ENCODE data around the gene NLGN3. TPM values are rescaled to one million over a fixed set of nuclear protein-coding genes. Genes with fewer than 3 reads are reported as not detected.

Gene NLGN3
- total RNA-seq, 3 donors from 2014 or later, result under 0.01 to 1.0 (median 0.32) TPM

GRCh38 chrX:71212536-71212935 is 67.9 kb downstream of the NLGN3 start:
- H3K4me1 ChIP-seq, result no peaks in the 10 kb centered on the region
- TF ChIP-seq POLR2A (IDR thresholded peaks at IDR 0.05) (no peak), POLR2AphosphoS5 (IDR thresholded peaks at IDR 0.05) (no peak), CTCF (IDR thresholded peaks at IDR 0.05) (no peak)
- H3K9me3 ChIP-seq, result no peaks in the 10 kb centered on the region
- no peak overlapping the region for H3K4me3 ChIP-seq
- DNase-seq (ENCODE audit: low spot score in 2 of 2), result no peak
- no peaks in the 10 kb centered on the region for H3K36me3 ChIP-seq
- no peak overlapping the region for H3K27ac ChIP-seq
- H3K27me3 ChIP-seq, result peaks cover 0 to 41% of the 10 kb centered on the region in 2 donors
- intact Hi-C loops (cut with DNase I; ENCODE audit: low total_unique reads), result no loop called here

DNA sequence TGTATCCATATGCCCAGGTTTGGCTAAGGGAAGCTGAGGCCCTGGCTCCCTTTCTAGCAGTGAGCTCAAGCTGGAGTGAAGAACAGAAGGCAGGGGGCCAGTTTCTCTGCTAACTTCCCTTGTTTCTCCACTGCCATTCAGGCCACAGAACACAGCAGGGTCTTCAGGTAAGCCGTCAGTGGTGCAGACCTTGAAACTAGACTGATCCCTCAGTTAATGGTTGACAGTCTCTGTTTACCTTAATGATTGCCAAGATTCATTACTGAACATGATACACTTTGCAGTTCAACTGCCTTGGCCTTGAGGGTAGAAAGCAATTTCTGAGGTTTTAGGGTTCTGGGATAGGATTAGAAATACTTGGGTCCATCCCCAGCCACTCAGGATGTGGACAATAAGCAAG is 69.5 kb downstream of the NLGN3 start:
- Histone ChIP-seq H3K27ac (no peak overlapping the region), H3K36me3 (no peaks in the 10 kb centered on the region), H3K9me3 (no peaks in the 10 kb centered on the region), H3K4me3 (no peak overlapping the region), H3K4me1 (no peaks in the 10 kb centered on the region), H3K27me3 (peaks cover 0 to 48% of the 10 kb centered on the region in 2 donors)
- DNase-seq (ENCODE audit: low spot score in 2 of 2), result no peak
- TF ChIP-seq POLR2AphosphoS5 (IDR thresholded peaks at IDR 0.05), result no peak
- no peak for TF ChIP-seq CTCF (IDR thresholded peaks at IDR 0.05)
- no peak for TF ChIP-seq POLR2A (IDR thresholded peaks at IDR 0.05)
- intact Hi-C loops (cut with DNase I; ENCODE audit: low total_unique reads), result loop anchor here (2.0 kb wide), 1 partner anchor 49 kb away; no protein-coding TSS in a partner anchor

- Histone ChIP-seq H3K9me3 (no peaks in the 10 kb centered on the region), H3K4me1 (no peaks in the 10 kb centered on the region), H3K27ac (no peak overlapping the region), H3K36me3 (no peaks in the 10 kb centered on the region), H3K4me3 (no peak overlapping the region), H3K27me3 (peaks cover 0 to 48% of the 10 kb centered on the region in 2 donors)
- intact Hi-C loops (cut with DNase I; ENCODE audit: low total_unique reads), result loop anchor here (2.0 kb wide), 1 partner anchor 50 kb away; no protein-coding TSS in a partner anchor
- no peak for DNase-seq (ENCODE audit: low spot score in 2 of 2)
- TF ChIP-seq CTCF (IDR thresholded peaks at IDR 0.05) (no peak), POLR2A (IDR thresholded peaks at IDR 0.05) (no peak), POLR2AphosphoS5 (IDR thresholded peaks at IDR 0.05) (no peak)
These were observed 70.1 kb downstream of the NLGN3 start for GRCh38 chrX:71214604-71215337.

DNA sequence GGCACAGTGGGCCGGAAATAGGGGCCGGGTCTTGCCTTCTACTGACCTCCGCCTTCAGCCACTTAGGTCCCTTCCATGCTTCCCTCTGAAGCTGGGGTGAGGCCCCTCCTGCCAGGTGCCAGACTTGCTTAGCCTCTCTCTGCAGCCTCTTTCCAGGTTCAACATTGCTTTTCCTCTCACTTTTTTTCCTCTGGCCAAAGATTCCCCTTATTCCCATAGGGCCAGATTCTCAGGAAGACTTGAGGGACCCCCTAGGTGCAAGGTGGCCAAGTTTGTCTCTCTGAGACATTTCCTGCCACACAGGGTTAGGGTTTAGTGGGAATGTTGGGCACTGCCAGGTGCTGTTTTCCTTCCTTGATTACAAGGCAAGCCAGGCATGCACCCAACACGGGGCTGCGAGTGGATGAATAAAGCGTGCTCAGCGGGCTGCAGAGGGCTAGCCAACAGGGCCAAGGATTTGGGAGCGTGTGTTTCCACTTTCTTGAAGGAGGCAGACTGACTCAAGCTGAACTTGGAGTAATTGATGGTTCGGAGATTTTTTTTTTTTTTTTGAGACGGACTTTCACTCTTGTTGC is 70.8 kb downstream of the NLGN3 start:
- TF ChIP-seq CTCF (IDR thresholded peaks at IDR 0.05) (no peak), POLR2A (IDR thresholded peaks at IDR 0.05) (no peak), POLR2AphosphoS5 (IDR thresholded peaks at IDR 0.05) (no peak)
- intact Hi-C loops (cut with DNase I; ENCODE audit: low total_unique reads), result loop anchor here (2.0 kb wide), 1 partner anchor 51 kb away; no protein-coding TSS in a partner anchor
- Histone ChIP-seq H3K27ac (no peak overlapping the region), H3K9me3 (no peaks in the 10 kb centered on the region), H3K4me1 (no peaks in the 10 kb centered on the region), H3K27me3 (peaks cover 0 to 48% of the 10 kb centered on the region in 2 donors), H3K36me3 (no peaks in the 10 kb centered on the region), H3K4me3 (no peak overlapping the region)
- DNase-seq (ENCODE audit: low spot score in 2 of 2), result no peak

GRCh38 chrX:71216485-71216884 is 71.8 kb downstream of the NLGN3 start:
- DNase-seq (ENCODE audit: low spot score in 2 of 2), result no peak
- TF ChIP-seq POLR2A (IDR thresholded peaks at IDR 0.05), result no peak
- TF ChIP-seq CTCF (IDR thresholded peaks at IDR 0.05), result no peak
- TF ChIP-seq POLR2AphosphoS5 (IDR thresholded peaks at IDR 0.05), result no peak
- H3K4me3 ChIP-seq, result no peak overlapping the region
- intact Hi-C loops (cut with DNase I; ENCODE audit: low total_unique reads), result no loop called here
- no peak overlapping the region for H3K27ac ChIP-seq
- no peaks in the 10 kb centered on the region for H3K4me1 ChIP-seq
- H3K9me3 ChIP-seq, result no peaks in the 10 kb centered on the region
- peaks cover 0 to 48% of the 10 kb centered on the region in 2 donors for H3K27me3 ChIP-seq
- no peaks in the 10 kb centered on the region for H3K36me3 ChIP-seq
